Measurements from ENCODE around the gene IER2. TPM values are rescaled to one million over a fixed set of nuclear protein-coding genes. Genes with fewer than 3 reads are reported as not detected.

IER2 gene
- total and polyA plus RNA-seq, 2 of the 4 experiments (the other 2 are of a cell fraction): 7.7 to 102 TPM

GRCh38 chr19:13154241-13154778 lies 4.1 kb downstream of the IER2 start:
- no peak overlapping the region; the same call in 1 of the 2 replicates for H2BK20ac ChIP-seq (ENCODE audit: low read depth, low read length)
- no peaks in the 10 kb centered on the region for H3K27me3 ChIP-seq (ENCODE audit: control insufficient read depth, insufficient read depth, low read length)
- ChIA-PET CTCF (no interaction called here), POLR2A (ENCODE audit: unreplicated experiment) (interaction anchor here (0.5 to 0.6 kb wide), 2 partner anchors 9 to 63 kb away, joined by 3 to 7 read pairs; no protein-coding TSS in a partner anchor)
- peak overlapping the region; percentile 83 for H3K18ac ChIP-seq (ENCODE audit: low read depth, low read length)
- H4K20me1 ChIP-seq (ENCODE audit: insufficient read depth, low read length): peaks cover 29% of the 10 kb centered on the region
- intact Hi-C loops (cut with micrococcal nuclease): loop anchor here (1.0 kb wide), 1 partner anchor 107 kb away; no protein-coding TSS in a partner anchor
- H3K27ac ChIP-seq (ENCODE audit: insufficient read depth, low read length): peak overlapping the region; percentile 80
- H3K4ac ChIP-seq (ENCODE audit: low read depth, low read length): peak overlapping the region; percentile 95
- dilution Hi-C loops (cut with HindIII; ENCODE audit: low sequenced_read_pairs, unreplicated experiment): no loop called here
- peaks cover 12% of the 10 kb centered on the region for H3K4me1 ChIP-seq (ENCODE audit: control insufficient read depth, insufficient read depth, low read length)
- DNase-seq: peak; percentile 95
- H2AK5ac ChIP-seq (ENCODE audit: low read depth, low read length): peak overlapping the region; percentile 88
- peak overlapping the region; percentile 98 for H3K56ac ChIP-seq (ENCODE audit: extremely low read depth, insufficient read depth, low read length)
- peak overlapping the region; percentile 93 for H4K91ac ChIP-seq (ENCODE audit: insufficient read depth, low read depth, low read length)
- peak overlapping the region; percentile 88 for H2BK5ac ChIP-seq (ENCODE audit: low read depth, low read length, poor library complexity, severe bottlenecking)
- peak overlapping the region; percentile 82 for H3K4me3 ChIP-seq (ENCODE audit: insufficient read depth, low read depth, low read length)
- H3K9me3 ChIP-seq (ENCODE audit: control insufficient read depth, insufficient read depth, low read length): no peaks in the 10 kb centered on the region
- H3K9me1 ChIP-seq (ENCODE audit: insufficient read depth, low read length): no peaks in the 10 kb centered on the region
- H3K79me1 ChIP-seq (ENCODE audit: low read depth in 1 of 2, low read length in 2 of 2): peaks cover 0 to 38% of the 10 kb centered on the region in 2 experiments; a peak in 2 of 4 replicates
- peak overlapping the region; percentile 98 for H3K23ac ChIP-seq (ENCODE audit: low read depth, low read length)
- peak overlapping the region; percentile 57 for H4K5ac ChIP-seq (ENCODE audit: low read depth, low read length)
- peak; percentile 4 for ATAC-seq (ENCODE audit: low read depth)
- H3K14ac ChIP-seq (replicated peaks; ENCODE audit: low read depth, low read length): peak overlapping the region; percentile 99
- peak overlapping the region; percentile 4 for H2AFZ ChIP-seq (replicated peaks; ENCODE audit: low read length, poor library complexity)
- peak overlapping the region; percentile 96 for H2AK9ac ChIP-seq (replicated peaks; ENCODE audit: low read depth, low read length, poor library complexity)
- peak overlapping the region; percentile 77 to 81 for H4K8ac ChIP-seq (ENCODE audit: low read depth in 2 of 2, low read length in 2 of 2)
- peak overlapping the region; percentile 65 for H2BK120ac ChIP-seq (ENCODE audit: low read depth, low read length)
- peak overlapping the region; percentile 22; the same call in 1 of the 3 replicates for H2BK15ac ChIP-seq (ENCODE audit: low read depth, low read length)
- in situ Hi-C loops (cut with MboI; ENCODE audit: low sequenced_read_pairs): loop anchor here (10.0 kb wide), 1 partner anchor 690 kb away; no protein-coding TSS in a partner anchor
- peak overlapping the region; percentile 99 for H3K9ac ChIP-seq (ENCODE audit: low read depth, low read length)
- BruUV-seq (replicated peaks): no TSS peak
- WGBS, 2 experiments (ENCODE audit: extremely low coverage in 2 of 2, insufficient read length in 1 of 2): no CpG with 5 or more reads among the region's 21 CpGs
- peaks cover 2% of the 10 kb centered on the region; the same call in 1 of the 2 replicates for H3K36me3 ChIP-seq (ENCODE audit: control insufficient read depth, insufficient read depth, low read length)
- H3K4me2 ChIP-seq (ENCODE audit: low read depth, low read length): peak overlapping the region; percentile 90
- TF ChIP-seq FOS (IDR thresholded peaks at IDR 0.05; ENCODE audit: low read depth, low read length) (no peak), SMC3 (IDR thresholded peaks at IDR 0.05; ENCODE audit: low read depth, low read length) (no peak), MAZ (IDR thresholded peaks at IDR 0.05; ENCODE audit: borderline replicate concordance, low read depth, low read length) (peak; percentile 70; the same call in 1 of the 2 replicates), MAFK (IDR thresholded peaks at IDR 0.05; ENCODE audit: low read depth, low read length) (no peak), POLR2A (IDR thresholded peaks at IDR 0.05; ENCODE audit: low read depth, low read length) (peak; percentile 59; the same call in 1 of the 2 replicates), RCOR1 (IDR thresholded peaks at IDR 0.05; ENCODE audit: insufficient replicate concordance, low read length) (no peak), RAD21 (IDR thresholded peaks at IDR 0.05; ENCODE audit: low read length) (no peak), CEBPB (IDR thresholded peaks at IDR 0.05; ENCODE audit: low read depth, low read length) (peak; percentile 91), CTCF (conservative IDR thresholded peaks at IDR 0.05; ENCODE audit: low read depth, low read length) (no peak), CHD1 (IDR thresholded peaks at IDR 0.05; ENCODE audit: low read depth, low read length) (peak; percentile 91; the same call in 1 of the 2 replicates), ELK1 (IDR thresholded peaks at IDR 0.05; ENCODE audit: borderline replicate concordance, low read depth, low read length) (no peak), USF2 (IDR thresholded peaks at IDR 0.05; ENCODE audit: low read depth, low read length) (peak; percentile 18; the same call in 1 of the 2 replicates), RFX5 (IDR thresholded peaks at IDR 0.05; ENCODE audit: low read depth, low read length) (no peak), BHLHE40 (IDR thresholded peaks at IDR 0.05; ENCODE audit: low read depth, low read length) (peak; percentile 67), NFE2L2 (IDR thresholded peaks at IDR 0.05; ENCODE audit: low read depth, low read length) (no peak)

All from IMR-90 (cell line).